Activated CD4-positive, alpha-beta T cell treated with anti-CD3 and anti-CD28 coated beads, Interleukin-2, Interleukin-6, amounts not matched to agents 100 ng/mL and 50 ng/mL, durations not matched to agents 16 hours and 8 hours (primary cell): Measurements from ENCODE around the gene GDPD2.

Experiments
- DNase-seq: peaks from one replicate; pipeline ENCODE4 v3.0.0-alpha.2; 2020

Gene GDPD2

GRCh38 chrX:70476934-70477733 lies 54.0 kb downstream of the GDPD2 start:
- DNase-seq = no peak

GRCh38 chrX:70477734-70478075 lies 54.6 kb downstream of the GDPD2 start:
- DNase-seq = no peak

DNA sequence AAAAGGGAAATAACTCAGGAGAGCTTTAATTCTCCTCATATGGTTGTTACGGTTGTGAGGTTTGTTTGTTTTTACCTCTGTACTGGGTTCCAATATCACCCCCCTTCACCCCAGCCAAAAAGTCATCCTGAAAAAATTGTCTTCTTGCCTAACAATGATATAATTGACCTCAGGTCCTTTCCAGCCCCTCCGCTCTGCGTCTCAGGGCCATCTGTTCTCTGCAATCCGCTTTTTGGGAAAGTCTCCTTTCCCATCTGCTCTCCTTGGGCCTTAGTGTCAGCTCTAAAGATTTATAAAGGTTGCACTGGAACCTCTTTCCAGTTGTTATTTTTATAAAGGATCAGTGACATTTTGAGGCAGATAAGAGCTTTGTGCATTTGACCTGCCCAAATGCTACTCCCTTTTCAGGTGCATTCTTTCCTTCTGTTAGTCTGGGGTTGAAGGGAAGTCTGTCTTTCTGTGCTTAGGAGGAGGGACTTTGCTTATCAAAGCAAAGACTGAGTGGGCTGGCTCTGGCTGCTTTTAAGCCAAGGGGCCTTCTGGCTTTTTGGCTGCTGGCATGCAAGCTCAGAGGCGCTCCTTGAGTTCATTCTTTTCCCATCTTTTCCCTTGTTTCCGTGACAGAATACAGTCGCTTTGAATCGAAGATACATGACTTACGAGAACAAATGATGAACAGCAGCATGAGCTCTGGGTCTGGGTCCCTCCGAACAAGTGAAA lies 55.6 kb downstream of the GDPD2 start:
- DNase-seq = no peak

GRCh38 chrX:70479247-70479921 lies 56.3 kb downstream of the GDPD2 start:
- DNase-seq = no peak

DNA sequence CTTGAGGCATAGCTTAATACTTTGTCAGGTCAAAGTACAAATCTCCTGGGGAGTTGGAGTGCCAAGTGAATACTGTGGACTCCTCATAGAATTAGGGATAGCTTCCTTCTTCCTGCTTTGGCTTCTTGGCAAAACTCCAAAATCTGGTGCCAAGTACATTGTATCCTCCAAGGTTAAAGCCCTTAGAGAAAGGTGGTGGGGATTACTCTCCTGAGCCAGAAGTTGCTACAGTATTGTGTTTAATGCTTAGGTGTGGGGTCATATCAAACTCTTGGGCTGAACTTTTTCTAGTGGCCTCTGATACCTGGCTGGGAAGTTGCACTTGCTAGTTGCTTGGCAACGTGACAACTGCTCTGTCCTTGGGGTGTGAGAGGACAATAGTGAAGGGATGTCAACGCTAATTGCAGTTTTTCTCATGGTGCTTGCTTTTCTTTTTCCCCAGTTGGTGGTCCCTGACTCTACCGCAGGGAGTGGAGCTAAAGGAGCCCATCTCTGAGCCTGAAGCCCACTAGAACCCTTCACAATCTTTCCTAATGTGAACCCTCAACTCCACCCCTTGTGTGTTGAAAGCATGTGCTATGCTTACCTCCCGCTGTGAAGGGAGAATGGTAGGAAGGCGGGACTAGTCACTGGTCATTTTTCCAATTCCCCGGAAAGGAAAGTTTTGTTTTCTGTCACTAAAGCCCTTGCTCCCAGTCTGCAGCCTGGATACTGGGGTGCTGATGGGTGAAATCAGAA lies 57.0 kb downstream of the GDPD2 start:
- no peak for DNase-seq

DNA sequence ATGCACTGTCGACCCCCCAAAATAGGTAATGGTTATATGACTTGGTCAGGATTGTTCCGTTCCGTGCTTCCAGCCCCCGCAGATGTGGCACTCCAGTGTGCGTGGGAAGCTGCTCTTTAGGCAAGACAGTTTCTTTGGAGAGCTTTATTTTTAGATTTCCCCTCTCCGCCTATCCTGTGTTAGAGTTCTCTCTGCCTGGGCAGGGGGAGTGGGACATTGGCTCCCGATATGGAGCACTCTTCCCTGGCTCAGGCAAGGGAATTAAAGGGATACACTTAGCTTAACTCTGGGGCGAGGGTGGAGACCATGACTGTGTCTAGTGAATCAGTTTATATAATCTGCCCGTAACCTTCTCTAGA lies 57.5 kb downstream of the GDPD2 start:
- no peak for DNase-seq

GRCh38 chrX:70481471-70482270 lies 58.6 kb downstream of the GDPD2 start:
- no peak for DNase-seq

- DNase-seq = no peak
Observed at GRCh38 chrX:70482300-70482699, 59.2 kb downstream of the GDPD2 start.
